KOPT-K1 (cell line): ENCODE results near the gene GTPBP10.
A peak's percentile ranks its signal among the peaks of the same experiment; 100 is the strongest.
"Not testable (repeated sequence)": the region's sequence is repeated elsewhere in the genome, so short reads cannot be mapped to it uniquely, and the experiment has no call there.

Source experiments
- H3K27ac ChIP-seq: fragments of 200-600 bp; sonication (generic); 2 replicates; pipeline ENCODE4 v1.5.1; 2016; ENCODE audit warnings: antibody characterized with exemption, mild to moderate bottlenecking, low read depth, low read length; ENCODE audit not compliant: poor library complexity, severe bottlenecking
- H3K36me3 ChIP-seq: fragments of 200-600 bp; sonication (generic); 2 replicates; pipeline ENCODE4 v1.5.1; 2017; ENCODE audit warnings: antibody characterized with exemption, mild to moderate bottlenecking, low read length, moderate library complexity; ENCODE audit not compliant: insufficient read depth
- H3K9me3 ChIP-seq: fragments of 200-600 bp; sonication (generic); 2 replicates; pipeline ENCODE4 v1.5.1; 2017; ENCODE audit warnings: antibody characterized with exemption, low read length, mild to moderate bottlenecking; ENCODE audit not compliant: insufficient read depth, poor library complexity, severe bottlenecking

The GTPBP10 gene

GRCh38 chr7:90346336-90347125, at the start of gene GTPBP10:
GTPBP10 (plus strand) TSS chr7:90346716; CDS start chr7:90346742, 26 bp downstream.
- H3K9me3 ChIP-seq: no peaks in the 10 kb centered on the region
- no peaks in the 10 kb centered on the region for H3K36me3 ChIP-seq
- H3K27ac ChIP-seq: peak within 1 kb of the TSS; percentile 85

- Histone ChIP-seq H3K27ac (no peak overlapping the region), H3K36me3 (no peaks in the 10 kb centered on the region), H3K9me3 (peaks cover 11% of the 10 kb centered on the region)
These were observed 48.1 kb upstream of the GTPBP10 start for GRCh38 chr7:90298145-90299038.

- H3K9me3 ChIP-seq: no peaks in the 10 kb centered on the region
- H3K36me3 ChIP-seq: no peaks in the 10 kb centered on the region
- no peak overlapping the region for H3K27ac ChIP-seq
These were observed 43.3 kb upstream of the GTPBP10 start for GRCh38 chr7:90303241-90303640.

- H3K9me3 ChIP-seq: no peaks in the 10 kb centered on the region
- H3K36me3 ChIP-seq: no peaks in the 10 kb centered on the region
- H3K27ac ChIP-seq: no peak overlapping the region
These were observed 36.6 kb upstream of the GTPBP10 start for GRCh38 chr7:90309872-90310271.

- Histone ChIP-seq H3K36me3 (no peaks in the 10 kb centered on the region), H3K27ac (no peak overlapping the region), H3K9me3 (no peaks in the 10 kb centered on the region)
These were observed 35.3 kb upstream of the GTPBP10 start for GRCh38 chr7:90311175-90311574.

- no peaks in the 10 kb centered on the region for H3K9me3 ChIP-seq
- H3K27ac ChIP-seq: no peak overlapping the region
- no peaks in the 10 kb centered on the region for H3K36me3 ChIP-seq
These were observed 33.8 kb upstream of the GTPBP10 start for GRCh38 chr7:90312745-90313144.

- Histone ChIP-seq H3K36me3 (no peaks in the 10 kb centered on the region), H3K27ac (no peak overlapping the region), H3K9me3 (no peaks in the 10 kb centered on the region)
These were observed 32.6 kb upstream of the GTPBP10 start for GRCh38 chr7:90313907-90314306.

GRCh38 chr7:90320014-90320413, 26.5 kb upstream of the GTPBP10 start:
- no peaks in the 10 kb centered on the region for H3K36me3 ChIP-seq
- no peak overlapping the region for H3K27ac ChIP-seq
- peaks cover 4% of the 10 kb centered on the region for H3K9me3 ChIP-seq

GRCh38 chr7:90320418-90320800, 26.1 kb upstream of the GTPBP10 start:
- H3K36me3 ChIP-seq: no peaks in the 10 kb centered on the region
- peaks cover 4% of the 10 kb centered on the region for H3K9me3 ChIP-seq
- H3K27ac ChIP-seq: no peak overlapping the region

- H3K9me3 ChIP-seq: peaks cover 4% of the 10 kb centered on the region
- no peak within 1 kb of the TSS for H3K27ac ChIP-seq
- H3K36me3 ChIP-seq: no peaks in the 10 kb centered on the region
These were observed 25.6 kb upstream of the GTPBP10 start, which contains the start of gene FAM237B for GRCh38 chr7:90320801-90321494. FAM237B (minus strand) TSS chr7:90321304; CDS start chr7:90319748, 1,556 bp downstream.

- Histone ChIP-seq H3K9me3 (peaks cover 4% of the 10 kb centered on the region), H3K36me3 (no peaks in the 10 kb centered on the region), H3K27ac (no peak overlapping the region)
These were observed 23.7 kb upstream of the GTPBP10 start for GRCh38 chr7:90322837-90323236.

- Histone ChIP-seq H3K9me3 (peaks cover 4% of the 10 kb centered on the region), H3K36me3 (no peaks in the 10 kb centered on the region)
These were observed 20.0 kb upstream of the GTPBP10 start for GRCh38 chr7:90326500-90326899.

GRCh38 chr7:90334193-90334843, 12.2 kb upstream of the GTPBP10 start:
- Histone ChIP-seq H3K27ac (no peak overlapping the region), H3K36me3 (no peaks in the 10 kb centered on the region), H3K9me3 (peaks cover 7% of the 10 kb centered on the region)

More at GRCh38 chr7:90326500-90326899, 20.0 kb upstream of the GTPBP10 start:
- no peak overlapping the region for H3K27ac ChIP-seq

GRCh38 chr7:90334926-90335325, 11.6 kb upstream of the GTPBP10 start:
- not testable (repeated sequence) for H3K36me3 ChIP-seq, H3K9me3 ChIP-seq

More at GRCh38 chr7:90334926-90335325, 11.6 kb upstream of the GTPBP10 start:
- not testable (repeated sequence) for H3K27ac ChIP-seq
